Measurements from ENCODE around the gene NHERF1. TPM values are rescaled to one million over a fixed set of nuclear protein-coding genes. Genes with fewer than 3 reads are reported as not detected.

Gene NHERF1
- total RNA-seq, 1 donor from 2014 or later = 36.3 TPM

GRCh38 chr17:74796866-74797265 is 48.4 kb downstream of the NHERF1 start:
- Histone ChIP-seq H3K27me3 (ENCODE audit: insufficient read depth, low read length) (no peaks in the 10 kb centered on the region), H3K27ac (ENCODE audit: low read depth, low read length) (no peak overlapping the region), H3K9ac (ENCODE audit: low read length) (no peak overlapping the region), H4K20me1 (ENCODE audit: insufficient read depth, low read length) (peaks cover 33% of the 10 kb centered on the region), H3K79me2 (ENCODE audit: insufficient read depth, low read length) (no peaks in the 10 kb centered on the region), H3K4me3 (ENCODE audit: insufficient read depth, low read depth, low read length) (no peak overlapping the region), H2AFZ (ENCODE audit: low read depth, low read length) (no peak overlapping the region), H3K36me3 (ENCODE audit: insufficient read depth, low read length) (peaks cover 21% of the 10 kb centered on the region), H3K4me1 (ENCODE audit: insufficient read depth, low read length) (peaks cover 15% of the 10 kb centered on the region), H3K9me3 (ENCODE audit: insufficient read depth, low read depth, low read length) (no peaks in the 10 kb centered on the region), H3K4me2 (ENCODE audit: low read length) (no peak overlapping the region)
- DNase-seq (ENCODE audit: low read depth) (no peak), FAIRE-seq (no peak)
- peak overlapping the region; percentile 8 for H3K27ac Mint-ChIP-seq (ENCODE audit: unreplicated experiment)
- TF ChIP-seq CTCF (IDR thresholded peaks at IDR 0.05; ENCODE audit: insufficient read depth, low read depth, low read length) (no peak), EZH2 (IDR thresholded peaks at IDR 0.05; ENCODE audit: insufficient read depth, low read length) (no peak)
- H3K9me3 Mint-ChIP-seq (ENCODE audit: unreplicated experiment) = no peaks in the 10 kb centered on the region
- H3K36me3 Mint-ChIP-seq (ENCODE audit: low read depth, unreplicated experiment) = peaks cover 31% of the 10 kb centered on the region
- H3K4me3 Mint-ChIP-seq (ENCODE audit: unreplicated experiment) = no peak overlapping the region
- H3K27me3 Mint-ChIP-seq (ENCODE audit: low read depth, unreplicated experiment) = no peaks in the 10 kb centered on the region
- peaks cover 13% of the 10 kb centered on the region for H3K4me1 Mint-ChIP-seq (ENCODE audit: low read depth, unreplicated experiment)

DNA sequence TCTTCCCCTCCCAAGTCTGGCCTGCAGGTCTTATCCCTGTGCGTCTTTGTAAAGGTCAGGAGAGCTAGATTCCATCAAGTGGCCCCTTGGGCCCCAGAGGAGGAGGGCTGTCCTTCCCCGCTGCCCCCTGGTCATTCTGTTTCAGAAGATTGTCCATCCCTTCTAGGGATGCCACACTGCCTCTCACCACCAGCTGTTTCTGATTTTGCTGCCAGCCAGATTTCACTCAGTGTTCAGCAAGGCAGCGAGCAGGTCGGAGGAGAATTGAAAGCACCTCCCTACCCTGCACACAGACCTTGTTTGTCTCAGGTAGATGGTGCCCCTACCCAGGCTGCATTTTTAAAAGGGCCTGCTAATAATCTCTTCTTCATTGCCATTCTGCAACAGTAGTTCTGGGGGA is 49.4 kb downstream of the NHERF1 start:
- Mint-ChIP-seq H3K9me3 (ENCODE audit: unreplicated experiment) (no peaks in the 10 kb centered on the region), H3K27me3 (ENCODE audit: low read depth, unreplicated experiment) (no peaks in the 10 kb centered on the region), H3K4me1 (ENCODE audit: low read depth, unreplicated experiment) (peaks cover 13% of the 10 kb centered on the region), H3K36me3 (ENCODE audit: low read depth, unreplicated experiment) (peaks cover 34% of the 10 kb centered on the region), H3K27ac (ENCODE audit: unreplicated experiment) (no peak overlapping the region), H3K4me3 (ENCODE audit: unreplicated experiment) (no peak overlapping the region)
- Histone ChIP-seq H3K4me1 (ENCODE audit: insufficient read depth, low read length) (peaks cover 15% of the 10 kb centered on the region), H3K9ac (ENCODE audit: low read length) (no peak overlapping the region), H3K4me3 (ENCODE audit: insufficient read depth, low read depth, low read length) (no peak overlapping the region), H4K20me1 (ENCODE audit: insufficient read depth, low read length) (peaks cover 33% of the 10 kb centered on the region), H3K4me2 (ENCODE audit: low read length) (peak overlapping the region; percentile 57), H3K27ac (ENCODE audit: low read depth, low read length) (peak overlapping the region; percentile 0), H2AFZ (ENCODE audit: low read depth, low read length) (no peak overlapping the region), H3K79me2 (ENCODE audit: insufficient read depth, low read length) (no peaks in the 10 kb centered on the region), H3K27me3 (ENCODE audit: insufficient read depth, low read length) (no peaks in the 10 kb centered on the region), H3K9me3 (ENCODE audit: insufficient read depth, low read depth, low read length) (no peaks in the 10 kb centered on the region), H3K36me3 (ENCODE audit: insufficient read depth, low read length) (peaks cover 21% of the 10 kb centered on the region)
- DNase-seq (ENCODE audit: low read depth) (no peak), FAIRE-seq (no peak)
- TF ChIP-seq CTCF (IDR thresholded peaks at IDR 0.05; ENCODE audit: insufficient read depth, low read depth, low read length) (no peak), EZH2 (IDR thresholded peaks at IDR 0.05; ENCODE audit: insufficient read depth, low read length) (no peak)

DNA sequence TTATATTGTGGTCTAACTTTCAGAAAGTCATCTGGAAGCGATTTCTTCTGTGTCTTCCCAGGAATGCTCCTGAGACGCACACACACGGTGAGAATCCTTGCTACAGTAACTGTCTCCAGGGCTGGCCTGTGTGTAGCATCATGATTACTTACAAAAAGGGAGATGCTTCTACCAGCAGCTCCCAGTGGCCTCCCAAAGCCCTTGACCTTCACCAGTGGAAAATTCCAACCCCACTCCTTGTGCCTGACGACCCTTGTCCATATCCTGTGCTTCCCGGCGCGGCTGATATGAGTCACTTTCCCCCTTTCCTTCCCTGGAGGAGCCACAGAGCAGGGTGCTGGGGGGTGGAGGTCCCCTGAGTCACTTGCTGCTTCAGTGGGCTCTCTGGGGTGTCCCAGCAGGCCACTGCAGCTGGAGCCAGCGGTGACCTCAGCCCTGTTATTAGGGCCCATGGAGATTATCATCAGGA is 49.8 kb downstream of the NHERF1 start:
- DNase-seq (ENCODE audit: low read depth) = no peak
- H3K36me3 Mint-ChIP-seq (ENCODE audit: low read depth, unreplicated experiment) = peaks cover 34% of the 10 kb centered on the region

More for the DNA sequence above, 49.8 kb downstream of the NHERF1 start:
- FAIRE-seq = no peak
- peaks cover 18% of the 10 kb centered on the region for H3K36me3 ChIP-seq (ENCODE audit: insufficient read depth, low read length)
- no peaks in the 10 kb centered on the region for H3K9me3 Mint-ChIP-seq (ENCODE audit: unreplicated experiment)
- H3K4me2 ChIP-seq (ENCODE audit: low read length) = peak overlapping the region; percentile 57
- no peak overlapping the region for H3K4me3 Mint-ChIP-seq (ENCODE audit: unreplicated experiment)
- H4K20me1 ChIP-seq (ENCODE audit: insufficient read depth, low read length) = peaks cover 33% of the 10 kb centered on the region
- H3K27me3 Mint-ChIP-seq (ENCODE audit: low read depth, unreplicated experiment) = no peaks in the 10 kb centered on the region
- H3K9me3 ChIP-seq (ENCODE audit: insufficient read depth, low read depth, low read length) = no peaks in the 10 kb centered on the region
- peak overlapping the region; percentile 0 for H3K27ac ChIP-seq (ENCODE audit: low read depth, low read length)
- H3K4me3 ChIP-seq (ENCODE audit: insufficient read depth, low read depth, low read length) = no peak overlapping the region
- H3K27me3 ChIP-seq (ENCODE audit: insufficient read depth, low read length) = no peaks in the 10 kb centered on the region
- H3K9ac ChIP-seq (ENCODE audit: low read length) = no peak overlapping the region
- H3K4me1 Mint-ChIP-seq (ENCODE audit: low read depth, unreplicated experiment) = peaks cover 13% of the 10 kb centered on the region
- H3K4me1 ChIP-seq (ENCODE audit: insufficient read depth, low read length) = peaks cover 15% of the 10 kb centered on the region
- H3K27ac Mint-ChIP-seq (ENCODE audit: unreplicated experiment) = peak overlapping the region; percentile 48
- no peaks in the 10 kb centered on the region for H3K79me2 ChIP-seq (ENCODE audit: insufficient read depth, low read length)
- TF ChIP-seq CTCF (IDR thresholded peaks at IDR 0.05; ENCODE audit: insufficient read depth, low read depth, low read length) (no peak), EZH2 (IDR thresholded peaks at IDR 0.05; ENCODE audit: insufficient read depth, low read length) (no peak)
- no peak overlapping the region for H2AFZ ChIP-seq (ENCODE audit: low read depth, low read length)

All from astrocyte (in vitro differentiated cells and primary cell).